Activated T-helper 17 cell treated with anti-CD3 and anti-CD28 coated beads, Interleukin-2, amount 50 U/mL, for 72 hours (primary cell): ENCODE results near the gene MCF2L2. TPM values are rescaled to one million over a fixed set of nuclear protein-coding genes. Genes with fewer than 3 reads are reported as not detected.

Source experiments
- ATAC-seq: fragments of 150-1000 bp; cut with Tn5 transposase; replicated peaks from 2 replicates; pipeline ENCODE4 v1.10.0; 2021; ENCODE audit warnings: mild to moderate bottlenecking, moderate library complexity
- H3K27ac Mint-ChIP-seq: one replicate; pipeline ENCODE4 v1.8.0; 2022; ENCODE audit warnings: mixed read lengths
- H3K27me3 Mint-ChIP-seq: one replicate; pipeline ENCODE4 v1.8.0; 2022; ENCODE audit warnings: mixed read lengths
- H3K36me3 Mint-ChIP-seq: one replicate; pipeline ENCODE4 v1.8.0; 2022; ENCODE audit warnings: low read depth, mild to moderate bottlenecking, mixed read lengths
- H3K4me1 Mint-ChIP-seq: one replicate; pipeline ENCODE4 v1.8.0; 2022; ENCODE audit warnings: mixed read lengths
- H3K4me3 Mint-ChIP-seq: one replicate; pipeline ENCODE4 v1.8.0; 2022; ENCODE audit warnings: mild to moderate bottlenecking, mixed read lengths
- H3K9me3 Mint-ChIP-seq: one replicate; pipeline ENCODE4 v1.8.0; 2022; ENCODE audit warnings: mixed read lengths
- total RNA-seq, 2 donors: library from RNA; stranded (reverse); gene quantifications; one replicate each; pipeline ENCODE4 v1.2.3, GENCODE V29; 2022

MCF2L2 gene
- total RNA-seq, 2 donors from 2014 or later: 9.0 to 10.0 TPM

DNA sequence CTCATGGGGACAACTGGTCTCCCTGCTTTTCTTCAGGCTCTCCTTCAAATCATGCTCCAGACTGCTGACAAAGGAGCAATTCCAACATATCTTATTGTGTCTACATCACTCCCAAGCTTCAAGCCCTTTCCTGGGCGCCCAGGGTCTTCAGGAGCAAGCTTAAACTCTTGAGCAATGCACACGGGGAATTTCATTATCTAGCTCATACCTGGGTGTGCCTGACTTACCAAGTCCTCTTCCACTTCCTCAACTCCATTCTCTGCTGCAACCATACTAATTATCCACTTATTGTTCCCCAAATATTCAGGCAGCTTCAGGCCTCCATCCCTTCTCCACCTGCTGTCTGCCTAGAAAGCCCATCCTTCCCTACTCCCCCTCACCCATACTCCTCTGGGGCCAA lies 124.7 kb downstream of the MCF2L2 start:
- Mint-ChIP-seq H3K27ac (no peak overlapping the region), H3K9me3 (no peaks in the 10 kb centered on the region), H3K4me3 (no peak overlapping the region), H3K4me1 (peaks cover 5% of the 10 kb centered on the region), H3K36me3 (peaks cover 24% of the 10 kb centered on the region), H3K27me3 (no peaks in the 10 kb centered on the region)
- no peak for ATAC-seq

DNA sequence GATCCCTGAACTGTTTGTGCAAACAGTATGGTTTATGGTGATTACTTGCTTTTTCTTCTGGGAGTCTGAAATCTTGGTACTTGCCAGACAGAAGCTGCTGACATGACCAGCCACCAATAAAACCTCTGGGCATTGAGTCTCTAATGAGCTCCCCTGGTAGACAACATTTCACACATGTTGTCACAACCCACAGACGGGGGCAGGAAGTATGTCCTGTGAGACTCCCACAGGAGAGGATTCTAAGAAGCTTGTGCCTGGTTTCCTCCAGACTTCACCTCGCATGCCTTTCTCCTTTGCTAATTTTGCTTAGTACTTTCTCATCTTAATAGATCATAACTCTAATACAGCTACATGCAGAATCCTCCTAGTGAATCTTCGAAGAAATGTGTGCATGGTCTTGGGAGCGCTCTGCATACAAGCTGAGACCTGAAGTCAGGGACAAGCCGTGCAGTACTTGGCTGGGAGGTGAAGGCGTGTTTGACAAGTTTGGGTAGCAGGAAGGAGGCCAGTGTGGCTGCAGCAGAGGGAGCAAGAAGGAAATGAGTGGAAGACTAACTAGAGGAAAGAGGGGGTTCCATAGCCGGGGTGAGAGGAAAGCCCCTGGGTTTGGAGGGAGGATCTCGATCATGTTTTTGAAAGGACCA lies 126.4 kb downstream of the MCF2L2 start:
- Mint-ChIP-seq H3K4me1 (peaks cover 3% of the 10 kb centered on the region), H3K4me3 (no peak overlapping the region), H3K27ac (peak overlapping the region; percentile 13), H3K27me3 (no peaks in the 10 kb centered on the region), H3K36me3 (peaks cover 19% of the 10 kb centered on the region), H3K9me3 (no peaks in the 10 kb centered on the region)
- ATAC-seq: no peak

DNA sequence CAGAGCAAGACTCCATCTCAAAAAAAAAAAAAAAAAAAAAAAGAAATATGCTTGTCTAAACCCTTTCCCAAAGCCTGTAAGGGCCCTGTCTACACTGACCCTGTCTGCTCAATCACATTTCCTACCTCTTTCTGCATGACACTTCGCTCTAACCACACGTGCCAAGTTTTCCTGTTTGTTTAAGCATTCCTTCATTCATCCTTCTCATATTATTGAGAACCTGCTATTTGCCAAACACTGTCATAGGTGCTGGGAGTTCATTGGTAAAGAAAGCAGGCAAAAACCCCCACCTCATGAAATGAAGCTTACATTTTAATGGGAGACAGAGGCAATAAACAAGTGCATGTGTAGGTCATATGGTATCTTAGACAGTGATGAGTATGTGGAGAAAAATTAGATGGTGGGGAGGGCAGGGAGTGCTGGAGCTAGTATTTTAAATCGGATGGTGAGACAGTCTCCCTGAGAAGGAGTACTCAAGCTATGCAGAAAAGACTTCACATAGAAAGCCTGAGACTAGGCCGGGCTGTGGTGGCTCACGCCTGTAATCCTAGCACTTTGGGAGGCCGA lies 127.3 kb downstream of the MCF2L2 start:
- H3K9me3 Mint-ChIP-seq: no peaks in the 10 kb centered on the region
- H3K36me3 Mint-ChIP-seq: peaks cover 16% of the 10 kb centered on the region
- ATAC-seq: no peak
- no peaks in the 10 kb centered on the region for H3K27me3 Mint-ChIP-seq
- no peak overlapping the region for H3K4me3 Mint-ChIP-seq
- H3K27ac Mint-ChIP-seq: no peak overlapping the region
- no peaks in the 10 kb centered on the region for H3K4me1 Mint-ChIP-seq

DNA sequence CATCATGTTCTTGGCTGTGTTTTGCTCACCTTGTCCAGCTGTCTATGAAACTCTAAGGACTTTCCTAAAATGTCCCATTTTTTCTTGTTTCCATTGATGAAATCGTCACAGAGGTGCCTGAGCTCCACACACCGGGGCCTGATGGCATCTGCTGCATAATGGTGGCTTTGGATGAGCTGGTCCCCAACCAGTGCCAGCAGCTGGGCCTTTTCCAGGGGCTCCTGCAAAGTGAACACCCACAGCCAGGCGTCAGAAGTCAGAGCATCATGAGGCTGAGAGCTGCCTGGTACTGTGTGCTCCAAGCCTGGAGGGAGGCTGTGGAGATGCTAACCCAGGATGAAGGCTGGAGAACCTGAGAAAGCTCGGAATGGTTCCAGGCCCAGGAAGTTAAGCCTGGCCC lies 128.4 kb downstream of the MCF2L2 start:
- H3K27me3 Mint-ChIP-seq: no peaks in the 10 kb centered on the region
- peaks cover 26% of the 10 kb centered on the region for H3K36me3 Mint-ChIP-seq
- no peaks in the 10 kb centered on the region for H3K4me1 Mint-ChIP-seq
- no peaks in the 10 kb centered on the region for H3K9me3 Mint-ChIP-seq
- ATAC-seq: no peak
- no peak overlapping the region for H3K27ac Mint-ChIP-seq
- H3K4me3 Mint-ChIP-seq: no peak overlapping the region

DNA sequence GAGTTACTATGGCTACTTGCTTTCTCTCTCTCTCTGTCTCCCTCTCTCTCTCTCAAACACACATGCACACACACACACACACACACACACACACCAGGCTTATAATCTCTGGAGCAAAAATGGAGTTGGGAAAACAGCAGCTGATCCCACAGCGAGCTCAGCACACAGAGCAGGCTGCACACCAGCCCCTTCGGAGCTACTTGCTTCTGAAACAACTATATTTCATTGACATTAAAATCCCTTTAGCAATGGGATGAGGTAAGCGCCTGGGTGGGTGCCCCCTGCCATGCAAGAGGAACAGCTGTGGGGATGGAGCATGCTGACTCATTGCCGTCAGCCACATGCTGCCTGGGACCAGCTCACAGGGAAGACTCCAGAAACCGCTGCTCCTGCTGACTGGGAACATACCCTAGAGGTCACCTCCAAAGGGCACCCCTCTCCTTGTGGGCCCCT lies 129.7 kb downstream of the MCF2L2 start:
- Mint-ChIP-seq H3K9me3 (no peaks in the 10 kb centered on the region), H3K4me1 (no peaks in the 10 kb centered on the region), H3K27ac (no peak overlapping the region), H3K27me3 (no peaks in the 10 kb centered on the region), H3K36me3 (peaks cover 27% of the 10 kb centered on the region), H3K4me3 (no peak overlapping the region)
- no peak for ATAC-seq

DNA sequence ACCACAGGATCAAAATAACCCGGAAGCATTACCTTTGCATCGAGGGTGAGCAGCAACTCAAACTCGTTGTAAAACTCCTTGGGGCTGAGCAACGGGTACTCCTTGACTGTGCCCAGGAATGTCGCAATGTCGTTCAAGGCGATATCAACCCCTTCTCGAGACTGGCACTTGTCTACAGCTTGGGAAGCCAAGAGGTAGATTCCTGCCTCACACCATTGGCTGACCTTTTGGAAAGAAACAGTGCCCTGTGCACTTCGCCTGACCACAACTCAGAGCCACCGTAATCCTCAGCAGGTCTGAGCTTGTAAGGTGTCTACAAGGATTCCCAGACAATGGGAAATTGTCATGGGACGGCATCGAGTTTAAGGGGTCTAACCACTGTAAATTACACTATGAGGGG lies 131.5 kb downstream of the MCF2L2 start:
- H3K27me3 Mint-ChIP-seq: no peaks in the 10 kb centered on the region
- H3K27ac Mint-ChIP-seq: no peak overlapping the region
- peaks cover 22% of the 10 kb centered on the region for H3K36me3 Mint-ChIP-seq
- no peaks in the 10 kb centered on the region for H3K9me3 Mint-ChIP-seq
- peaks cover under 1% of the 10 kb centered on the region for H3K4me1 Mint-ChIP-seq
- H3K4me3 Mint-ChIP-seq: no peak overlapping the region
- ATAC-seq: no peak

DNA sequence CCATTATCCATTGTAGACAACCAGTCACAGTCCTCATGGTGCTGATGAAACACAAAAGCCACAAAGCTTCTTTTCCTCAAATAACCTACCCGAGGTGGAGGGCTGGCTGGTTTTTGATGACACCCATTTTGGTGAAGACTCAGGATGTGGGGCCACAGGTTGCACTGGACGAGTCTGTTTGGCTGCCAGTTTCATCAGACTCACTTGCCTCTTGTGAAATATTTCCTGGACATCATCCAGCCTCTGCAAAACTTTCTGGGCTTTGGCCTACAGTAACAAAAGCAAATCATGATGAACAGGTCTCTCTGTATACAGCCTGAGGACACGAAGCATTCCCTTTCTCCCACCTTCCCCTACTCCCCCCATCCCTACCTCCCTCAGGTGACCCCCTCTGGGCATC lies 133.2 kb downstream of the MCF2L2 start:
- Mint-ChIP-seq H3K27ac (no peak overlapping the region), H3K9me3 (no peaks in the 10 kb centered on the region), H3K4me3 (no peak overlapping the region), H3K36me3 (peaks cover 37% of the 10 kb centered on the region), H3K27me3 (no peaks in the 10 kb centered on the region), H3K4me1 (peaks cover 4% of the 10 kb centered on the region)
- no peak for ATAC-seq

DNA sequence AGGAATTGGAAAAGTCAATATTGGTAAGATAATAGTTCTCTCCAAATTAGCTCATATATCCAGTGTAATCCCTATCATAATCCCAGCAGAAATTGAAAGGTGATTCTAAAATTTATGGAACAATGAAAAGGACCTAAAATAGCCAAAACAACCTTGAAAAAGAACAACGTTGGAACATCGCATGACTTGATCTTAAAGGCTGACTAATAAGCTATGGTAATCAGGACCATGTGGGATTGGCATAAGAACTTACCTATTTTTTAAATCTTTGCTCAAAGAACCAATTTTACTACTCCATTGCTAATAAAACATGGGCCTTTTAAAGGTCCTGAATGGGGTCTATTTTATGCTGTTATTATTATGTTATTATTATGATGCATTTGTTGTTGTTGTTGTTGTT lies 134.5 kb downstream of the MCF2L2 start:
- Mint-ChIP-seq H3K4me1 (peaks cover 4% of the 10 kb centered on the region), H3K4me3 (no peak overlapping the region), H3K27me3 (no peaks in the 10 kb centered on the region), H3K36me3 (peaks cover 40% of the 10 kb centered on the region), H3K27ac (no peak overlapping the region), H3K9me3 (no peaks in the 10 kb centered on the region)
- no peak for ATAC-seq

DNA sequence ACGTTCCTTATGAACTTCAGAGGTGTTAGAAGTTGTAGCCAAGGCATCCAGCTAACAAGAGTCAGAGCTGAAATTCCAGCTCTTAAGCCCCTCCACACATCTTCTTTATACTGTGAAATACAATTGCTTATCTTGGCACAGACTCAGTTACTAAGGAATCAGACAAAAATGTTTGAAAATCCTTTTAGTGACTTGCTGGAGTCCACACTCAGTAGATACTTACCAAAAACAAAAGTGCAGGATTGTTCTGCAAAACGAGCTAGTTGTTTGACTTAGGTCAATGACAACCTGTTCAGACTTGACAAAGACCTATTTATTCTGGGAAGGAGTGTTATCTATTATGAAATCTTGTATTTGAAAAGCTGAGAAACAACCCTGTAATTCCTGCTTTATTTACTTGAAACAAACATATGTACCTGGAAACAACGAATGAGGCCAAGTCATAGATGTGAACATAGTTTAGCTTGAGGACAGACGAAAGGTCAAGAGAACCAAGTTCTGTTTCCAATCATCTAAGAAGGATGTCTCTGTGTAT lies 136.9 kb downstream of the MCF2L2 start:
- H3K4me3 Mint-ChIP-seq: no peak overlapping the region
- H3K27ac Mint-ChIP-seq: no peak overlapping the region
- H3K36me3 Mint-ChIP-seq: peaks cover 40% of the 10 kb centered on the region
- H3K9me3 Mint-ChIP-seq: no peaks in the 10 kb centered on the region
- ATAC-seq: no peak
- H3K4me1 Mint-ChIP-seq: peaks cover 12% of the 10 kb centered on the region
- no peaks in the 10 kb centered on the region for H3K27me3 Mint-ChIP-seq

DNA sequence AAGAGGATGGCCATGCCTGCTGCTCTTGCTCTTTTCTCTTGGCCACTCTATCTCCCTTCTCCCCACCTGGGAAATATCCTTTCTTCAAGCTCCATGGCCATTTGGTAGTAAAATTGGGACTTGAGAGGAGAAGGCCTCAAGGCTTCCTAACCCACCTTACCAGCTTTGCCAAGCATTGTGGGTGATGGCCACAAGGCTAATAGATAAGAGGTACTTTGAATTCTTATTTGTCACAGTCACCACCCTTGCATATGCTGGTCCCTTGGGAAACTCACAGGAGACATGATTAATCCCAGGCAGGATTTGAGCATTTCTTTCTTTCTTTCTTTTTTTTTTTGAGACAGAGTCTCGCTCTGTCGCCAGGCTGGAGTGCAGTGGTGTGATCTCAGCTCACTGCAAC lies 138.2 kb downstream of the MCF2L2 start:
- Mint-ChIP-seq H3K9me3 (no peaks in the 10 kb centered on the region), H3K4me1 (peaks cover 22% of the 10 kb centered on the region), H3K36me3 (peaks cover 27% of the 10 kb centered on the region), H3K27me3 (no peaks in the 10 kb centered on the region), H3K27ac (peak overlapping the region; percentile 53), H3K4me3 (no peak overlapping the region)
- ATAC-seq: no peak

DNA sequence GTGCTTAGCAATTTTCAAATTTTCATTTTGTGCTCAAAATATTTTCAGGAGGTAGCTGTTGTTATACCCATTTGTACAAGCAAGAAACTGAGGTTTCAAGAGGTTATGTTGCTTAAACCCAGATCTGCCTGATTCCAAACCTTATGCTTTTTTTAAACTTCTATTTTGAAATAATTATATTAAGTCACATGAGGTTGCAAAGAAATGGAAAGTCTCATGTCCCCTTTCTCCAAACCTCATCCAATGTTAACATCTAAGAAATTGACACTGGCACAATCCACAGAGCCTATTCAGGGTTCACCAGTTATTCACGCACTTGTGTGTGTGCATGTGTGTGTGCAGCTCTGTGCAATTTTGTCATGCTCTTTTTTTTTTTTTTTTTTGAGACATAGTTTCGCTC lies 140.3 kb downstream of the MCF2L2 start:
- Mint-ChIP-seq H3K36me3 (peaks cover 22% of the 10 kb centered on the region), H3K27ac (no peak overlapping the region), H3K27me3 (no peaks in the 10 kb centered on the region), H3K9me3 (no peaks in the 10 kb centered on the region), H3K4me1 (peaks cover 27% of the 10 kb centered on the region), H3K4me3 (no peak overlapping the region)
- no peak for ATAC-seq

DNA sequence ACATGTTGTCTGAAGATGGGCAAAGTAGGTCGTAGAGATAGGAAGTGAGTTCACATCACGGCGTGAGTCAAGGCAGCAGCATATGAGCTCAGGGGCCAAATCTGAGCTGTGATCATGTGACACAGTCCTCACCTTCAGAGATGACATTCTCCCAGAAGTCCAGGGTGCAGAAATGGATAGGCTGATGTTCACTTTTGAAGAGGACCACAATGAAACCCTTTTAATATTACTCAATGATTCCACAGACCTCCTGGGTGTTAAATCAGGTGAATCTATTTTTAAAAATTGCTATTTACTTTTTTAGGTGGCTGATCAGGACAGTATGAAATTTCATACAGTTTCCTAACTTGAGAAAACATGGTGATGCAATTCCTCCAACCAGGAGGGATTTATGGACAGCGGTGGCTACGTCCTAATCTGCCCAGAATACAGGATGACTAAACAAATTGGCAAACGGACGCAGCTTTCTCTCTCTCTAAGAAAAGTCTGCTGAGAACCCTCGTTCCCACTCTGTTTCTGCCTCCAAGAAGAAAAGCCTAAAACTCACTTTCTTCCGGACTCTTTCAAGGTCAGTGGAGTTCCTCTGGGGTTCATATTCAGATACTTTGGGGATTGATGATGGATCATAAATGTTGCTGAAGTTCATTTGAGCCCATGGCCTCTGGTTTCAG lies 141.0 kb downstream of the MCF2L2 start:
- Mint-ChIP-seq H3K36me3 (peaks cover 22% of the 10 kb centered on the region), H3K4me3 (peak overlapping the region; percentile 78), H3K27me3 (no peaks in the 10 kb centered on the region), H3K4me1 (peaks cover 27% of the 10 kb centered on the region), H3K9me3 (no peaks in the 10 kb centered on the region), H3K27ac (peak overlapping the region; percentile 89)
- peak; percentile 51 for ATAC-seq

DNA sequence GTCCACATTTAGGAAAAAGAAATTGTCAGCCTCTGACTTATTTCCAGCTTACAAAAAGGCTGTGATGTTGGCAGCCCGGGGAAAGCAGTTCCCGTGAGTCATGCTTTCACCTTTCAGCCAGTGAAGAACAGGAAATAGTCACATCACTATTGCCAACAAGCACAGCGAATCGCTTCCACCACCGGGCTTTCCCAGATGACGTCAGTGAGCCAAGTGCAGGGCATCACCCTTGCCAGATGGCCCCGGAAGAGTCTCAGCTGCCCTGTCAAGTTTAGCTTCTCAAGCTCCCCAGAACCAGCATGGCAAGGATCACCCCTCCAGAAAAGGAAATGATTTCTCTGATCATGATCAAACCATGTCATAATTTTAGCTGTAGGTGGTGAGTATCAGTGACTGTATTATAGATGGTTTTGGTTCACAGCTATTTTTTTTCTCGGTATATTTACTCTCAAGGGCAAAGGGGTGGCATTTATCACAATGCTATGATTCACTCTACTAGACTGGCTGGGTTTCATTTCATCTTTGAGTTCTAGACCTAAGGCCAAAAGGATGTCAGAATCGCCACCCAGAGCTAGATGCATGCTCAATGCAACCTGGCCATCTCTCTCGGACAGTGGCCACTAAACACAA lies 142.5 kb downstream of the MCF2L2 start:
- ATAC-seq: peak; percentile 89
- Mint-ChIP-seq H3K27me3 (no peaks in the 10 kb centered on the region), H3K9me3 (no peaks in the 10 kb centered on the region), H3K27ac (peak overlapping the region; percentile 89), H3K4me1 (peaks cover 23% of the 10 kb centered on the region), H3K4me3 (peak overlapping the region; percentile 78), H3K36me3 (peaks cover 15% of the 10 kb centered on the region)

DNA sequence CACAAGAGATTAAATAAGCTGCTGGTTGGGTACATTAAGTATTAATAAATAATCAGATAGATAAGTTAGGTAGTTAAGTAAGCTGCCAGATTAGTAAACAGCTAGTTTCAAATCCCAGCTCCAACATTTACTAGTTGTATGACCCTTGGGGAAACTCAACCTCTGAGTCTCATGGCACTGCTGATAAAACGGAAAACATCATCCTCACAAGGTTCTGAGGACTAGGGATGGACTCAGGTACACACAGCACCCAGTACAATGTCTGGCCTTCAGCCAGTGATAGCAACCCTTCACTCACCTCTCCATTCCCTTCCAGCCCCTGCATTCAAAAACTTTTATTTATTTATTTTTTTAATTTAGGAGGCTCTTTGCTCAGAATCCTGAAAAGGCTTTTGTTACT lies 143.1 kb downstream of the MCF2L2 start:
- peak overlapping the region; percentile 89 for H3K27ac Mint-ChIP-seq
- no peaks in the 10 kb centered on the region for H3K27me3 Mint-ChIP-seq
- peak overlapping the region; percentile 78 for H3K4me3 Mint-ChIP-seq
- H3K9me3 Mint-ChIP-seq: no peaks in the 10 kb centered on the region
- H3K4me1 Mint-ChIP-seq: peaks cover 23% of the 10 kb centered on the region
- ATAC-seq: no peak
- H3K36me3 Mint-ChIP-seq: peaks cover 9% of the 10 kb centered on the region
